Parathyroid adenoma (tissue), 2 donors: ENCODE data around the gene AKT3.

Experiments
- H2AFZ ChIP-seq: fragments of 300-600 bp; sonication (generic); one replicate; pipeline ENCODE4 v1.7.0; 2017; ENCODE audit warnings: antibody characterized with exemption, mild to moderate bottlenecking
- H3K27ac ChIP-seq: fragments of 300-600 bp; sonication (generic); one replicate; pipeline ENCODE4 v1.7.0; 2017
- H3K27me3 ChIP-seq: fragments of 300-600 bp; sonication (generic); one replicate; pipeline ENCODE4 v1.7.0; 2017; ENCODE audit warnings: low read length; ENCODE audit not compliant: control insufficient read depth, insufficient read depth
- H3K36me3 ChIP-seq: fragments of 300-600 bp; sonication (generic); one replicate; pipeline ENCODE4 v1.7.0; 2017; ENCODE audit warnings: low read length; ENCODE audit not compliant: control insufficient read depth, insufficient read depth
- H3K4me1 ChIP-seq: fragments of 300-600 bp; sonication (generic); one replicate; pipeline ENCODE4 v1.7.0; 2017; ENCODE audit warnings: control low read depth
- H3K4me2 ChIP-seq: fragments of 300-600 bp; sonication (generic); one replicate; pipeline ENCODE4 v1.7.0; 2017; ENCODE audit warnings: low read length
- H3K4me3 ChIP-seq: fragments of 300-600 bp; sonication (generic); one replicate; pipeline ENCODE4 v1.7.0; 2017; ENCODE audit warnings: low read depth, low read length
- H3K79me2 ChIP-seq: fragments of 300-600 bp; sonication (generic); one replicate; pipeline ENCODE4 v1.7.0; 2017; ENCODE audit warnings: control low read depth
- H3K9ac ChIP-seq: fragments of 300-600 bp; sonication (generic); one replicate; pipeline ENCODE4 v1.7.0; 2017; ENCODE audit warnings: mild to moderate bottlenecking
- H3K9me3 ChIP-seq: fragments of 300-600 bp; sonication (generic); one replicate; pipeline ENCODE4 v1.7.0; 2017; ENCODE audit warnings: low read length; ENCODE audit not compliant: control insufficient read depth
- TF ChIP-seq, protein P1 (sequence below): fragments of 300-600 bp; sonication (generic); IDR thresholded peaks from one replicate; pipeline ENCODE4 v1.7.0; 2017; ENCODE audit warnings: antibody characterized with exemption, mild to moderate bottlenecking
- donor health status: primary hyperparathyroidism.

Gene AKT3

DNA sequence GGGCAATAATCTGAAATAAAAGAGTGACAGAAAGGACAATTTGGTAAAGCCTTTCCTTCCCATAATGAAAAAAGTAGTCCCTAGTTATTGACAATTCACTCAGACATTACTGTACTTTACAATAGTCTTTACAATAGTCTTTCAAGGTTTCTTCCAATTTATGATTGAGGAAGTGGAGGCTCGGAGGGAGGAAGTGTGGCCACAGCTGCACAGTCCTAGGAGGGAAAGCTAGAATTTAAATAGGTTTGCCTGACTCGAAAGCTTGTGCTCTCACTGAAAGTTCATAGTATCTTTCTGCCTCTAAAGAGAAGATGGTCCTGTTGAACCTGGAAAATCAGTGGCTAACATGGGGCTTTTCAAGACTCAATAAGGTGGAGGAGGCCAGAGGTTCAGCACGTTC lies 391.0 kb downstream of the AKT3 start:
- TF ChIP-seq, protein P1, sequence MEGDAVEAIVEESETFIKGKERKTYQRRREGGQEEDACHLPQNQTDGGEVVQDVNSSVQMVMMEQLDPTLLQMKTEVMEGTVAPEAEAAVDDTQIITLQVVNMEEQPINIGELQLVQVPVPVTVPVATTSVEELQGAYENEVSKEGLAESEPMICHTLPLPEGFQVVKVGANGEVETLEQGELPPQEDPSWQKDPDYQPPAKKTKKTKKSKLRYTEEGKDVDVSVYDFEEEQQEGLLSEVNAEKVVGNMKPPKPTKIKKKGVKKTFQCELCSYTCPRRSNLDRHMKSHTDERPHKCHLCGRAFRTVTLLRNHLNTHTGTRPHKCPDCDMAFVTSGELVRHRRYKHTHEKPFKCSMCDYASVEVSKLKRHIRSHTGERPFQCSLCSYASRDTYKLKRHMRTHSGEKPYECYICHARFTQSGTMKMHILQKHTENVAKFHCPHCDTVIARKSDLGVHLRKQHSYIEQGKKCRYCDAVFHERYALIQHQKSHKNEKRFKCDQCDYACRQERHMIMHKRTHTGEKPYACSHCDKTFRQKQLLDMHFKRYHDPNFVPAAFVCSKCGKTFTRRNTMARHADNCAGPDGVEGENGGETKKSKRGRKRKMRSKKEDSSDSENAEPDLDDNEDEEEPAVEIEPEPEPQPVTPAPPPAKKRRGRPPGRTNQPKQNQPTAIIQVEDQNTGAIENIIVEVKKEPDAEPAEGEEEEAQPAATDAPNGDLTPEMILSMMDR: no peak
- Histone ChIP-seq H3K9me3 (no peaks in the 10 kb centered on the region), H3K27ac (no peak overlapping the region), H3K9ac (no peak overlapping the region), H3K36me3 (no peaks in the 10 kb centered on the region), H3K4me3 (no peak overlapping the region), H2AFZ (no peak overlapping the region), H3K27me3 (no peaks in the 10 kb centered on the region), H3K4me2 (no peak overlapping the region), H3K79me2 (no peaks in the 10 kb centered on the region), H3K4me1 (no peaks in the 10 kb centered on the region)

DNA sequence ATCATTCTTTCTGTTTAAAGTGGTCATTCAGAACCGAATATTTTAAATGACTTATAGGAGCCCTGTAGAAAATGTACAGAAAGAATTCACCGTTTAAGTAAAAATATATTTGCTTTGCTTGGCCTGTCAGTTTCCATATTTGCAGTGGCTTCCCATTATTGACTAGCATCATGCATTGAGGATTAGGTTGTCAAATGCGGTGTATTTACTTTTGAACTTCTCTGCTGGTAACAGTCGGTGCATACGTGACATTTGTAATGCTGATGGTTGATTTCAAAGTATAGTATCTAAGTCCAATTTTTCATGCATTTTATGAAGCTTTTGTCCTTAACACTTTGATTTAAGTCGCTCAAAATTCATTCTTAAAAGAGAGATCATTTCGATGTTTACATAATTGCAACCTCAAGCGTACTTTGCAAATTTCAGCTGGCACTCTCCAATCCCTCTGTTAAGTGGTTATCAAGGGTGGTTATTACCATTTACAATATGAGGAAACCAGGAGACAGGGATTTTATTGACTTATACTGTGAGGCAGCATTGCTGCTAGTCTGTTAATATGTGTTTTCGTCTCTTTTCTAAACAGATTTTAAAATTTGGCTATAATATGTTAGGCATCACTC lies 392.6 kb downstream of the AKT3 start:
- H3K36me3 ChIP-seq: no peaks in the 10 kb centered on the region
- H3K79me2 ChIP-seq: no peaks in the 10 kb centered on the region
- H3K9me3 ChIP-seq: no peaks in the 10 kb centered on the region
- TF ChIP-seq, protein P1: no peak
- no peak overlapping the region for H3K4me2 ChIP-seq
- no peaks in the 10 kb centered on the region for H3K4me1 ChIP-seq
- no peak overlapping the region for H3K27ac ChIP-seq
- no peak overlapping the region for H2AFZ ChIP-seq
- H3K27me3 ChIP-seq: no peaks in the 10 kb centered on the region
- H3K4me3 ChIP-seq: no peak overlapping the region
- H3K9ac ChIP-seq: no peak overlapping the region

DNA sequence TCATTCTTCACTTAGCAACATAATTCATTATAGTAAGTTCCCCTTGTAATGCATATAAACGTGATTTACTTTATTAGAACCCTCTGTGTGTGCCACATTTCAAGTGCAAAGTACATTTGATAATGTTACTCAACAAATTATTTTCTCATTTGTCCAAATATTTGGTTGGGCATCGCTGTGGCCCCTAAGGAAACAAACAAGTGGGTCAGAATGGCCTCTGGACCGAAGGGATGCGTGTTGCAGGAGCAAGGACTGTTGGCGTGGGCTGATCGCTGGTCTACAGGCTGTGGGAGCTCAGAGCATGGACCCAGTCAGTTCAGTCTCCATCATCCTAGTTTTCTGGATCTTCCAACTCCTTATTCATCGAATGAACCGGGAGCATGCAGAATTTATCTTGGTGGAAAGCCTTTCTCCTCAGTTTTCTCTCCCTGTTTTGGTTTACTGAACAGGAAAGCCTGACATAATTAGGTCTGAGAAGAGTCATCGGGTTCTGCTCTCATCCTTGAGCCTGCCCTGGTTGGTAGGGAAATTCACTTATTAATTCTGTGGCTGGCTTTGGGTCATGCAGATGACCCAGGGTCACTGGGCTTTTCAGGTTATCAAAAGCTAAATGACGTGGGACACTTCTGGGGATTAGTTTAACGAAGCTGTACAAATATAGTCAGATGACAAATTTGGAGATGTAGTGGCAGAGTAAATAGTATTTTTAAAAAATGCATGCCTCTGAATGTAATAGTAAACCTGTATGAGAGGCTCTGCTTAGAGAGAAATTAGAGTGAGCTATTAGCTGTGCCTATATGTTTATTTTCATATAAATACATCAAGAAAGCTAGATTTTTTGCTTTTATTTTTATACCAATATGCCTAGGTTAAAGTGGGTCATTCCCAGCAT lies 394.0 kb downstream of the AKT3 start:
- TF ChIP-seq, protein P1: no peak

DNA sequence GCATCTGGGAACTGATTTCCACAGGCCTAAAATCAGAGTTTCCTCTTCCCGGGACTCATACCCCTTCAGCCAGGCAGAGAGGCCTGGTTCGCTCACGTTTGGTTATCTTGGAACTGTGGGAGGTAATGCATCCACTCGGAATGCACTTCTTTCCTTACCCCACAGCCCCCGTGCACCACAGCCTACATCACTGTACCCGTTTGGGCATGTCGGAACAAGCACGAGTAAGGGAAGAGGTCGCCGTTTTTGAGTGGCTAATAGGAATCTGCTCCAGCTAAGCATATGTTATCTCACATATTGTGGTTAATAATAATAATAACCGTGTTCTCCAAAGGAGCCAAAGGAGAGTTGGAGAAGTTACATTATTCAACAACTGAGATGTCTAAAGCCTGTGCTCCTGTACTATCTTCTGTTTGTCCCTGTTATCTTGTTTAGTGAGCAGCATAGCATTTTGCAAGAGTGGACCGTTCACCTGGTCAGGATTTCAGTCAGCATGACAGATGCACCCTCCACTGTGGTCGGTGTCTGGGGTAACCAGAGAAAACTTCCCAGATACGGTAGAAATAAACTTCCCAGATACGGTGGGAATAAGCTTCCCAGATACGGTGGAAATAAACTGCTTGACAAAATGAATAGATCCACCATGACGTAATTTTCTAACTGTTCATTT lies 395.6 kb downstream of the AKT3 start:
- Histone ChIP-seq H3K9me3 (no peaks in the 10 kb centered on the region), H3K9ac (no peak overlapping the region), H2AFZ (no peak overlapping the region), H3K4me2 (no peak overlapping the region), H3K4me1 (no peaks in the 10 kb centered on the region), H3K79me2 (no peaks in the 10 kb centered on the region), H3K4me3 (no peak overlapping the region), H3K27me3 (no peaks in the 10 kb centered on the region), H3K27ac (no peak overlapping the region), H3K36me3 (no peaks in the 10 kb centered on the region)
- TF ChIP-seq, protein P1: no peak

More for the DNA sequence above, 394.0 kb downstream of the AKT3 start:
- H3K9ac ChIP-seq: no peak overlapping the region
- H2AFZ ChIP-seq: no peak overlapping the region
- H3K36me3 ChIP-seq: no peaks in the 10 kb centered on the region
- H3K4me1 ChIP-seq: no peaks in the 10 kb centered on the region
- H3K9me3 ChIP-seq: no peaks in the 10 kb centered on the region
- H3K4me2 ChIP-seq: no peak overlapping the region
- H3K4me3 ChIP-seq: no peak overlapping the region
- H3K79me2 ChIP-seq: no peaks in the 10 kb centered on the region
- no peak overlapping the region for H3K27ac ChIP-seq
- H3K27me3 ChIP-seq: no peaks in the 10 kb centered on the region
